ENCODE data around the gene KPNA6. TPM values are rescaled to one million over a fixed set of nuclear protein-coding genes. Genes with fewer than 3 reads are reported as not detected.

KPNA6 gene
- total RNA-seq, 6 experiments from 2014 or later = 23.4 to 44.6 (median 34.0) TPM

- Histone ChIP-seq H3K27me3 (no peaks in the 10 kb centered on the region), H3K4me3 (no peak overlapping the region), H3K36me3 (peaks cover 17 to 49% (median 32%) of the 10 kb centered on the region in 4 donors), H3K4me1 (peaks cover 0 to 17% (median 7%) of the 10 kb centered on the region in 4 donors), H3K27ac (no peak overlapping the region), H3K9me3 (no peaks in the 10 kb centered on the region)
- ATAC-seq (no peak), DNase-seq (no peak)
- WGBS (ENCODE audit: insufficient coverage, low coverage, low lambda C conversion rate, missing lambda C conversion rate) = no CpG with 5 or more reads among the region's 1 CpG
- TF ChIP-seq, protein P1, sequence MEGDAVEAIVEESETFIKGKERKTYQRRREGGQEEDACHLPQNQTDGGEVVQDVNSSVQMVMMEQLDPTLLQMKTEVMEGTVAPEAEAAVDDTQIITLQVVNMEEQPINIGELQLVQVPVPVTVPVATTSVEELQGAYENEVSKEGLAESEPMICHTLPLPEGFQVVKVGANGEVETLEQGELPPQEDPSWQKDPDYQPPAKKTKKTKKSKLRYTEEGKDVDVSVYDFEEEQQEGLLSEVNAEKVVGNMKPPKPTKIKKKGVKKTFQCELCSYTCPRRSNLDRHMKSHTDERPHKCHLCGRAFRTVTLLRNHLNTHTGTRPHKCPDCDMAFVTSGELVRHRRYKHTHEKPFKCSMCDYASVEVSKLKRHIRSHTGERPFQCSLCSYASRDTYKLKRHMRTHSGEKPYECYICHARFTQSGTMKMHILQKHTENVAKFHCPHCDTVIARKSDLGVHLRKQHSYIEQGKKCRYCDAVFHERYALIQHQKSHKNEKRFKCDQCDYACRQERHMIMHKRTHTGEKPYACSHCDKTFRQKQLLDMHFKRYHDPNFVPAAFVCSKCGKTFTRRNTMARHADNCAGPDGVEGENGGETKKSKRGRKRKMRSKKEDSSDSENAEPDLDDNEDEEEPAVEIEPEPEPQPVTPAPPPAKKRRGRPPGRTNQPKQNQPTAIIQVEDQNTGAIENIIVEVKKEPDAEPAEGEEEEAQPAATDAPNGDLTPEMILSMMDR (IDR thresholded peaks at IDR 0.05) = no peak
- no peak for TF ChIP-seq POLR2A (IDR thresholded peaks at IDR 0.05)
- intact Hi-C loops (cut with DNase I) = no loop called here
Measured at GRCh38 chr1:32197074-32197473, 89.2 kb downstream of the KPNA6 start.

DNA sequence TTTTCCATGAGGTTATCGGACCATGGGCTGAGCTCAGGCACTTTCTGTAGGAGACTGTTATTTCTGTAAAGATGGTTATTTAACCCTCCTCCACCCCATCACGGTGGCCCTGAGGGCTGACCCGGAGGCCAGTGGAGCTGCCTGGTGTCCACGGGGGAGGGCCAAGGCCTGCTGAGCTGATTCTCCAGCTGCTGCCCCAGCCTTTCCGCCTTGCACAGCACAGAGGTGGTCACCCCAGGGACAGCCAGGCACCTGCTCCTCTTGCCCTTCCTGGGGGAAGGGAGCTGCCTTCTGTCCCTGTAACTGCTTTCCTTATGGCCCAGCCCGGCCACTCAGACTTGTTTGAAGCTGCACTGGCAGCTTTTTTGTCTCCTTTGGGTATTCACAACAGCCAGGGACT lies 90.0 kb downstream of the KPNA6 start:
- ATAC-seq (no peak), DNase-seq (peak in 1 of 3 donors; percentile 48)
- no peak overlapping the region for H3K27ac ChIP-seq
- peaks cover 13 to 42% (median 27%) of the 10 kb centered on the region in 4 donors for H3K36me3 ChIP-seq
- no peaks in the 10 kb centered on the region for H3K27me3 ChIP-seq
- intact Hi-C loops (cut with DNase I) = no loop called here
- WGBS (ENCODE audit: insufficient coverage, low coverage, low lambda C conversion rate, missing lambda C conversion rate) = 66% methylated on average over 4 of the region's 6 CpGs
- TF ChIP-seq, protein P1 (IDR thresholded peaks at IDR 0.05) = no peak
- no peak for TF ChIP-seq POLR2A (IDR thresholded peaks at IDR 0.05)
- peaks cover 0 to 17% (median 7%) of the 10 kb centered on the region in 4 donors for H3K4me1 ChIP-seq
- H3K9me3 ChIP-seq = no peaks in the 10 kb centered on the region
- H3K4me3 ChIP-seq = no peak overlapping the region

DNA sequence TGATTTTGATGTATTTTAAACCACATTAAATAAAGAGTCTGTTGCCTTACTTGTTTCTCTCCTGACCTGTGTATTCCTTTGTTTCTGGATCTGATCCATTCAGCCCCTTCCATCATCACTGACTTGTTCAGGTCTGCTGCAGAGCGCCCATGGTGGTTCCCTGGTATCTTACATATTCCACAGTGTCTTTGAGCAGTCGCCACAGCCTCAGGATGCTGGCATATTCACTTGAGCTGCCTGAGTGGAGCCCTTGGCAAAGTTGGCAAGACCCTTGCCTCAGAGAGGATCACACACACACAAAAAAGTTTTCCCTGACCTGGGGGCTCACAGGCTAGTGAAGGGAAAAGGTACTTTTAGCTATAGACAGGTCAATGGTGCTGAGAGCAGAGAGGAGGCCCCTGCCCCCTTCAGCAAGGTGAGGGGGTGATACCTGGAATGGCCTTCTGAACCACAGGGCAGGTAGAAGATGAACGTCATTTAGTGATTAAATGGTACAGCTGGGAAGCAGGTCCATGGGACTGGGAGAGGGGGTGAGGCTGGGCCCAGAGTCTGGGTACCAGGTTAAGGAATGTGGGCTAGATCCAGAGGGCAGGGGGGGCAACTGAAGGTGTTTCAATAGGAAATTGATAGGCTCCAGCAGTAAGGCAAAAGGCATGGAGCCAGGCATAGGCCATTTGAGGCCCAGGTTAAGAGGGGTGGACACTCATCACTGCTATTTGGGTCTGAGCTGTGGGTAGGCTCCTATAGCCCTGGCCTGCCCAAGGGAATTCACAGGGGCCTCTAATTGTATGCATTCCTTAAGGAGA lies 90.6 kb downstream of the KPNA6 start:
- Histone ChIP-seq H3K27me3 (no peaks in the 10 kb centered on the region), H3K4me3 (no peak overlapping the region), H3K9me3 (no peaks in the 10 kb centered on the region), H3K4me1 (peaks cover 0 to 17% (median 7%) of the 10 kb centered on the region in 4 donors), H3K27ac (no peak overlapping the region), H3K36me3 (peaks cover 13 to 36% (median 22%) of the 10 kb centered on the region in 4 donors)
- intact Hi-C loops (cut with DNase I) = no loop called here
- 57% methylated on average over 2 of the region's 3 CpGs for WGBS (ENCODE audit: insufficient coverage, low coverage, low lambda C conversion rate, missing lambda C conversion rate)
- DNase-seq = peak in 1 of 3 donors; percentile 22
- no peak for ATAC-seq
- TF ChIP-seq, protein P1 (IDR thresholded peaks at IDR 0.05) = no peak
- no peak for TF ChIP-seq POLR2A (IDR thresholded peaks at IDR 0.05)

- Histone ChIP-seq H3K27me3 (no peaks in the 10 kb centered on the region), H3K36me3 (peaks cover 9 to 28% (median 16%) of the 10 kb centered on the region in 4 donors), H3K4me1 (peaks cover 0 to 17% (median 7%) of the 10 kb centered on the region in 4 donors), H3K9me3 (no peaks in the 10 kb centered on the region), H3K4me3 (no peak overlapping the region), H3K27ac (no peak overlapping the region)
- WGBS (ENCODE audit: insufficient coverage, low coverage, low lambda C conversion rate, missing lambda C conversion rate) = 80% methylated on average over 1 of the region's 4 CpGs
- intact Hi-C loops (cut with DNase I) = no loop called here
- no peak for ATAC-seq
- DNase-seq = no peak
- TF ChIP-seq POLR2A (IDR thresholded peaks at IDR 0.05) = no peak
- TF ChIP-seq, protein P1 (IDR thresholded peaks at IDR 0.05) = no peak
Measured at GRCh38 chr1:32199043-32199716, 91.3 kb downstream of the KPNA6 start.
